ENCODE data around the gene WIPF2.

GRCh38 chr17:40314584-40314956, 95.5 kb downstream of the WIPF2 start:
- TF ChIP-seq POLR2A (IDR thresholded peaks at IDR 0.05) (no peak), CTCF (IDR thresholded peaks at IDR 0.05) (no peak)

Data from esophagus squamous epithelium (tissue), 4 donors.